GM18505 (cell line): Measurements from ENCODE around the gene CERS6.

Experiments
- ATAC-seq: cut with Tn5 transposase; IDR thresholded peaks from one replicate; pipeline ENCODE4 v1.9.1; 2021; ENCODE audit not compliant: unreplicated experiment
- POLR2A ChIP-seq: IDR thresholded peaks from 4 replicates; pipeline ENCODE4 v1.6.1; 2011; ENCODE audit warnings: borderline replicate concordance; ENCODE audit not compliant: insufficient read depth, insufficient read length; ENCODE audit errors: extremely low read depth

The CERS6 gene

DNA sequence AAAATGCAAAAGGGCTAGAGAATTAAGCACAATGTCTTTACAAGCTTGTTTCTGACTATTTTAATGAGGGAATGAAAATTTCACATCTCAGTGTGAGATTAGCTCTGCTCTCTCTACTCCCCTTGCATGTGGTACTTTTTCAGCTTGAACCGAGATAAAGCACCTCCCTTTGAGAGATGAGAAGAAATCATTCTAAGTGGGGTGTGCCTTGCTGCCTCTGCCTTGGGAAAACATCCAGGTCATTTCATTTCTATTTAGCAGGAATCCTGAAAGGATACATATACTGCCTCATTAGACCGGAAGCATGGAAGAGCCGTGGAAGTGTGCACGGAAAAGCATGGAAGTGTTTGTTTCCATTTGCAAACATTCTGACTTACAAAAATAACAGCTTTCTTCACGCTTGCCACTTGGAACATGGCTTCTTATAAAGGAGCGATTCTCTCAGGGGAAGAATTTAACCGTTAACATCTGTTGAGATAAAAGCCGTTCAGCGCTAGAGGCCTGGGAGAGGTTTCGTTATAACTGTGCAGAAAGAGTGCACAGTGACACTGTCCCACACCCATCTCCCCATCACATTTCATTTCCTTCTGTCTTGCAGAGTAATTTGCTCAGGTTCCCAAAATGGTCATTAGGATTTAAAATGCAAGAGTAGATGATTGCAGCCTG, 363.1 kb downstream of the CERS6 start:
- TF ChIP-seq POLR2A, result no peak
- no peak for ATAC-seq

DNA sequence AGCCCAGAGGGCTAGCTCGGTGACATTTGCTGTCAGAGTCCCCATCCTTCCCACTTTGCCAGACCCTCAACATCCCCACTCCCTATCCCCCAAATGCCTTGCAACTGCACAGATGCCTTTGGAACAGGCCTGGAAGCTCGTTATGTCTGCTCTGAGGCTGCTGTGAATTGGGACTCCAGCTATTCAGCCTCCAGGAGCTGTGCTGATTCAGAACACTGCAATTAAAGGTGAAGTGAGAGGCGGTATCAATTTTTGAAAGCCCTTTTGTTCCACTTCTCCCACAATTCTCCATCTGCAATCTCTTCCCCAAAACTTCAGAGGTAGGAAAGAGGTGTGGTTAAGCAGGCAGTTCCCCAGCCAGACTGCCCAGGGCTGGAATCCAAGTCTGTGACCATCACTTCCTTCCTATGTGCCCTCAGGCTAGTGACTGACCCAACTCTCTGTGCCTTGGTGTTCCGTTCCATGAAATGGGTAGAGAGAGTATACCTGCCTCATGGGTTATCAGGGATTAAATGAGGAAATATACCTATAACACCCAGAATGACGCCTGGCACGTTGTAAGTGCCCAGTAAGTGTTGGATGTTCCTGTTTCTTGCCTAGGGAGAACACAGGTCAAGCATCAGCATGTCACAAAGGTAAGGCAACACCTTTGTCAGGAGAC, 363.9 kb downstream of the CERS6 start:
- ATAC-seq, result no peak
- TF ChIP-seq POLR2A, result no peak

DNA sequence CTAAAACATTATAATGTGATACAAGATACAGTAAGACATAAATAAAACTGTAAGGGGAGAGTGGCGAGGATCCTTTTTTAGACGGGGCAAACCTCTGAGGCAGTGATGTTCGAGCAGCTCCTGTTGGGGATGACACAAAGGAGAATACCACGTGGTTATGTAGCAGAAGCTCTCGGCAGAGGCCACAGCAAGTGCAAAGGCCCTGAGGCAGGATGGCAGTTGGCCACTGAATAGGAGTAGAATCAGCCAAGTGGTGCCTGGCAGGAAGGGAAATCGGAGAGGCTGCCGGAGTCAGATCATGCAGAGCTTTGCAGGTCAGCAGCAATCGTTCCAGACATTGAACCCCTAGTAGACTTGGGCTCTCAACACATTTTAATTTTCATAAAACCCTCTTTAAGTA, 365.5 kb downstream of the CERS6 start:
- no peak for ATAC-seq
- TF ChIP-seq POLR2A, result no peak

DNA sequence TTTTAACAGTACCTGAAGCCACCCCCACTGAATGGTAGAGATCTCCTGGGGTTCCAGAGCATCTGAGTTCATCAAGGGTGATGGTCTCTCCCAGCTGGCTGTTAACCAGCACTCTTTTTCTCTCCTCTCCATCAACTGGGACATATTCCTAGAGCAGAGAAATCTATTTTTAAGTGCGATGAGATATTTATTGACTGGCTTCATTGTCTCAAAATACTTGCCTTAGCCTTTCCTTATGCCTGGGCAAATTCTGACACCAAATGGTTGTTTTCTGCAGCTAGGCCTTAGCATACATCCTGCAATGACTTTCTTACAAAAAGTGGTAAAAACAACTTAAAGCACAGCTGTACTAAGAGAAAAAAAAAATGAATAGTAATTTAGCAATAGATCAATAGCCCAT, 365.9 kb downstream of the CERS6 start:
- no peak for ATAC-seq
- no peak for TF ChIP-seq POLR2A
